Mesendoderm (in vitro differentiated cells): ENCODE results near the gene CCBE1.

Experiments used
- DNase-seq: peaks from one replicate; pipeline ENCODE4 v3.0.0; 2013
- H2AK5ac ChIP-seq: 2 replicates; pipeline ENCODE4 v1.6.1; 2013; ENCODE audit warnings: low read length, inconsistent platforms
- H2BK120ac ChIP-seq: 2 replicates; pipeline ENCODE4 v1.6.1; 2013; ENCODE audit warnings: low read depth, mild to moderate bottlenecking, low read length, moderate library complexity, mixed read lengths
- H2BK15ac ChIP-seq: replicated peaks from 2 replicates; pipeline ENCODE4 v1.6.1; 2013; ENCODE audit warnings: low read depth, mild to moderate bottlenecking, moderate library complexity
- H2BK5ac ChIP-seq: 2 replicates; pipeline ENCODE4 v1.6.1; 2013; ENCODE audit warnings: low read length, inconsistent platforms
- H3K18ac ChIP-seq: 2 replicates; pipeline ENCODE4 v1.6.1; 2013; ENCODE audit warnings: mild to moderate bottlenecking, low read length, mixed read lengths
- H3K23ac ChIP-seq: one replicate; pipeline ENCODE4 v1.6.1; 2013; ENCODE audit warnings: low read length
- H3K27ac ChIP-seq: 2 replicates; pipeline ENCODE4 v1.5.1; 2013; ENCODE audit warnings: low read depth, mild to moderate bottlenecking, inconsistent platforms, low read length, moderate library complexity
- H3K27me3 ChIP-seq: 2 replicates; pipeline ENCODE4 v1.6.1; 2013; ENCODE audit warnings: low read length, control low read depth, mild to moderate bottlenecking, inconsistent platforms; ENCODE audit not compliant: insufficient read depth, poor library complexity
- H3K36me3 ChIP-seq: 2 replicates; pipeline ENCODE4 v1.6.1; 2013; ENCODE audit warnings: low read length, inconsistent platforms; ENCODE audit not compliant: control insufficient read depth, insufficient read depth
- H3K4ac ChIP-seq: one replicate; pipeline ENCODE4 v1.6.1; 2013; ENCODE audit warnings: low read depth, mild to moderate bottlenecking, low read length, moderate library complexity
- H3K4me1 ChIP-seq: 2 replicates; pipeline ENCODE4 v1.6.1; 2013; ENCODE audit warnings: low read depth, low read length, inconsistent platforms; ENCODE audit not compliant: control insufficient read depth
- H3K4me2 ChIP-seq: 2 replicates; pipeline ENCODE4 v1.6.1; 2013; ENCODE audit warnings: low read length
- H3K4me3 ChIP-seq: 2 replicates; pipeline ENCODE4 v1.5.1; 2013; ENCODE audit warnings: mild to moderate bottlenecking, low read length
- H3K56ac ChIP-seq: one replicate; pipeline ENCODE4 v1.6.1; 2013; ENCODE audit warnings: low read length
- H3K79me1 ChIP-seq: 2 replicates; pipeline ENCODE4 v1.6.1; 2013; ENCODE audit warnings: low read length, inconsistent platforms
- H3K79me2 ChIP-seq: 2 replicates; pipeline ENCODE4 v1.6.1; 2013; ENCODE audit warnings: mild to moderate bottlenecking, low read length; ENCODE audit not compliant: control insufficient read depth, insufficient read depth
- H3K9ac ChIP-seq: 2 replicates; pipeline ENCODE4 v1.6.1; 2013; ENCODE audit warnings: low read length, inconsistent platforms
- H4K5ac ChIP-seq: one replicate; pipeline ENCODE4 v1.6.1; 2013; ENCODE audit warnings: low read length
- H4K8ac ChIP-seq: one replicate; pipeline ENCODE4 v1.6.1; 2013; ENCODE audit warnings: low read depth, mild to moderate bottlenecking, control low read depth, low read length, moderate library complexity
- WGBS: extraction: QIAGEN DNeasy Blood & Tissue Kit; methylation state at CpG from one replicate; pipeline ENCODE4 v1.1.7; 2013; ENCODE audit warnings: low lambda C conversion rate, missing lambda C conversion rate; ENCODE audit not compliant: insufficient coverage; ENCODE audit errors: extremely low coverage; 5-methylcytosine and 5-hydroxymethylcytosine counted together

Gene CCBE1

DNA sequence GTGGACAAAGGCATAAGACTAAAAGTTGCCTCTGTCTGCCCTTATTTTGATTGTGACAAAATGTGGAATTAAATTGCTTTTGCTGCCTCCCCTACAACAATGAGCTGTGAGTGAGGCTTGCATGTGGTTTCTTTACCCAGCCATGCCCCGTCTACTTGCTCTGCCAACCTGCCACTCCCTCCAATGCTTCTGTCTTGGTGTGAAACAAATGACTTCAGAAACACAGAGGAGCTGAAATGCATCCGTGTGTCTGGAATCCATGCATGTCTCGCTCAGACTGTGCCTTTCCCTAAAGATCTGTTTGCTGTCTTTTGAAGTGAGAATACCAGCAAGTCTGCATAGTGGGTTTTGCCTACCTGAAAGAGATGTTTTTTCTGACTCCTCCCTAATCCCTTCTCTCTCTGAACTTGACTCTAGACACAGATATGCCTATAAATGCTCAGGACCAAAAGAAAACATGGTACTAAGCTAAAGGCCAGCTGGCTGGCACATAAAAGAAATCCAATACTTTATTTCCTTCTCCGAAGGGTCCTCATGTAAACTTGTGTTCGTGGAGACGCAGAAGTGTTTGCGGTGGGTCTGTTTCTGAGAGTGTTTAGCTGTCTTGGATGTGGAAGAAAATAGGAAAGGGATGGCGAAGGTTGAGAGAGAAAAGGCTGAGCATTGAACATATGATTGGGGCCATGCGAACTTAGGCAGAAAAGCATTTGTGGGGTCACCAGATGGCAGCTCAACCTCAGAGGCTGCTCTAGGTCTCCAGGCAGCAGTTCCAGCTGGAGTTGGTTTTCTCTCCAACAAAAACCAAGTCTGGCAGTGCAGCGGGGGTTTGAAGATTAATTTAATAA, 120.5 kb downstream of the CCBE1 start:
- Histone ChIP-seq H3K4me2 (no peak overlapping the region), H3K4me1 (no peaks in the 10 kb centered on the region), H2AK5ac (no peak overlapping the region), H4K5ac (no peak overlapping the region), H3K27me3 (no peaks in the 10 kb centered on the region), H2BK15ac (no peak overlapping the region), H3K4ac (no peak overlapping the region), H3K4me3 (no peak overlapping the region), H2BK5ac (no peak overlapping the region), H3K79me2 (no peaks in the 10 kb centered on the region), H2BK120ac (no peak overlapping the region), H3K56ac (no peak overlapping the region), H3K36me3 (no peaks in the 10 kb centered on the region), H4K8ac (no peak overlapping the region), H3K18ac (no peak overlapping the region), H3K9ac (no peak overlapping the region), H3K27ac (no peak overlapping the region), H3K79me1 (no peaks in the 10 kb centered on the region), H3K23ac (no peak overlapping the region)
- DNase-seq: no peak
- WGBS: no CpG with 5 or more reads among the region's 10 CpGs

DNA sequence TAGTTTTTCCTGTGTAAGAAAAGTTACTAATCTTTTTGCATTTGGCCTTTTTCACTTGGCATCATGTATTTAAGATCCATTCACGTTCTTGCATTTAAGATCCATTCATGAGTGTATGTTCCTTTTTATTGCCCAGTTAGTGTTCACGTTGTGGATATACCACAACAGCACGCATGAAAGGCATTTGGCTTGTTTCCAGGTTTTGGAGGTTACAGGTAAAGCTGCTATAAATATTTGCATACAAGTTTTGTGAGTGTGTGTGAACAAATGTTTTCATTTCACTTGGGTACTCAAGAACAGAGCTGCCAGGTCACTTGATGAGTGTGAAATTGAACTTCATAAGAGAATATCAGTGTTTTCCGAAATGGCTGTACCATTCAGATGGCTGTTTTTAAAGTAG, 121.2 kb downstream of the CCBE1 start:
- Histone ChIP-seq H3K79me2 (no peaks in the 10 kb centered on the region), H4K5ac (no peak overlapping the region), H2BK5ac (no peak overlapping the region), H3K9ac (no peak overlapping the region), H3K4me3 (no peak overlapping the region), H3K4ac (no peak overlapping the region), H3K79me1 (no peaks in the 10 kb centered on the region), H3K18ac (no peak overlapping the region), H2BK120ac (no peak overlapping the region), H3K27ac (no peak overlapping the region), H2AK5ac (no peak overlapping the region), H3K56ac (no peak overlapping the region), H3K4me2 (no peak overlapping the region), H3K36me3 (no peaks in the 10 kb centered on the region), H4K8ac (no peak overlapping the region), H3K27me3 (no peaks in the 10 kb centered on the region), H3K23ac (no peak overlapping the region), H2BK15ac (no peak overlapping the region), H3K4me1 (no peaks in the 10 kb centered on the region)
- WGBS: no CpG with 5 or more reads among the region's 4 CpGs
- DNase-seq: no peak

DNA sequence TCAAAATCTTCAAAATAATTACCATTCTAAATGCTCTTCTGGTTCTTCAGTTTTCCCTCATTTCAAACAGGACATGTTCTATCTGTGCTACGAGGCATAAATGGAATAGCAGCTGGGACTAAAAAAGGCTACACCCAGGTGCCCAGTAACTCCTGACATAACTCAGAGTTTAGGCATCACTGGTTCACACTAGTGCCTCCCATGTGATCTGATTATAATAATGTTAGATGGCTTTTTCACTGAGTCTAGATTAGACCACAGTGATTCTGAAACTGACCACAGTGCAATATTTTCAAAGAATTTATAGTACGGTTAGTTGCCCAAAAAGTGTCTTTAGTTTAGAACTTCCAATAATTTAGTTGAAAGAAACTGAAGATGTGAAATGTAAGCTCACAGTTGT, 123.3 kb downstream of the CCBE1 start:
- Histone ChIP-seq H3K79me2 (no peaks in the 10 kb centered on the region), H3K4me2 (no peak overlapping the region), H3K9ac (no peak overlapping the region), H2BK5ac (no peak overlapping the region), H4K5ac (no peak overlapping the region), H2BK120ac (no peak overlapping the region), H3K4ac (no peak overlapping the region), H3K23ac (no peak overlapping the region), H4K8ac (no peak overlapping the region), H2AK5ac (no peak overlapping the region), H3K4me3 (no peak overlapping the region), H3K27ac (no peak overlapping the region), H3K36me3 (no peaks in the 10 kb centered on the region), H3K4me1 (no peaks in the 10 kb centered on the region), H3K18ac (no peak overlapping the region), H3K27me3 (no peaks in the 10 kb centered on the region), H3K79me1 (no peaks in the 10 kb centered on the region), H2BK15ac (no peak overlapping the region), H3K56ac (no peak overlapping the region)
- WGBS: no CpG with 5 or more reads among the region's 2 CpGs
- DNase-seq: no peak

DNA sequence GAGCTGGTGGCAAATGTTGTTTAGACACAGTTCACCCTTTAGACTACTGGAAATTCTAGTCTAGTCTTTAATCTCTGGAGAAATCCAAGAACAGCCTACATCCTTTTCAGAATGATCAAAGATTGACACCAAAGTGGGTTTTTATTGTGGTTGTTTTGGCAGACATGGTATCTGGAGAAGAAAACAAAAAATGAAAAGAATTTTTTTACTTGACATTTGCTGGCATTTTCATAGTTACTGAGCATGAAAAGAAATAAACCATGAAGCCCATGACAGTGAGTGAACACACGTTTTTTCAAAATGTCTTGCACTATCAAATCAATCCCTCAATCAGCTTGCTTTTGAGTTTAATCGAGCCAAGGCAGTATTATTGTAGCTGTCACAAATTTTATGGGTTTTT, 125.3 kb downstream of the CCBE1 start:
- H3K9ac ChIP-seq: no peak overlapping the region
- no peak overlapping the region for H4K5ac ChIP-seq
- WGBS: no CpG with 5 or more reads among the region's 2 CpGs
- no peak overlapping the region for H3K18ac ChIP-seq
- no peak overlapping the region for H3K4me2 ChIP-seq
- H3K4me1 ChIP-seq: no peaks in the 10 kb centered on the region
- DNase-seq: no peak
- no peak overlapping the region for H3K27ac ChIP-seq
- no peak overlapping the region for H2AK5ac ChIP-seq
- no peaks in the 10 kb centered on the region for H3K36me3 ChIP-seq
- no peak overlapping the region for H3K4me3 ChIP-seq
- H3K79me2 ChIP-seq: no peaks in the 10 kb centered on the region
- H2BK15ac ChIP-seq: no peak overlapping the region
- H3K23ac ChIP-seq: no peak overlapping the region
- no peak overlapping the region for H2BK5ac ChIP-seq
- H2BK120ac ChIP-seq: no peak overlapping the region
- H3K79me1 ChIP-seq: no peaks in the 10 kb centered on the region
- no peak overlapping the region for H3K4ac ChIP-seq
- no peak overlapping the region for H4K8ac ChIP-seq
- no peaks in the 10 kb centered on the region for H3K27me3 ChIP-seq
- no peak overlapping the region for H3K56ac ChIP-seq

DNA sequence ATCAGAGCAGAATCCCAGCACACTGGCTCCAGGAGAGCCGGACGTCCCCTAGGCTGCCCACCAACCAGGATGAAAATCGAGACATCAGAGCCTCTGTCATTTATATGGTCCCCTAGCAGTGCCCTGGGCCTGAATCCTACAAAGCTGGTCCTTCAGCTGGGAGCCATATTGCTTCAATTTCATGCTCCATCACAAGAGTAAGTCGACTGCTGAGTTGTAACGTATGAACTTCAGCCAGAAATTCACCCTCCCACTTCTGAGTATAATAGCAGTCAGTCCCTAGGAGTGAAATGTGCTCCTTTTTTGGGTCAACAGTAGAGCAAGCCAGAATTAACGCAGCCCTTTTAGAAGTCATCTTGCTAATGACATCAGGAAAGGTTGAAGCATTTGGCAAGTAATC, 126.4 kb downstream of the CCBE1 start:
- H3K27me3 ChIP-seq: no peaks in the 10 kb centered on the region
- no peak overlapping the region for H3K4ac ChIP-seq
- H3K56ac ChIP-seq: no peak overlapping the region
- H3K4me1 ChIP-seq: no peaks in the 10 kb centered on the region
- H3K36me3 ChIP-seq: no peaks in the 10 kb centered on the region
- H3K4me2 ChIP-seq: no peak overlapping the region
- WGBS: no CpG with 5 or more reads among the region's 6 CpGs
- no peak overlapping the region for H3K23ac ChIP-seq
- H2AK5ac ChIP-seq: no peak overlapping the region
- no peak overlapping the region for H2BK5ac ChIP-seq
- no peak overlapping the region for H2BK15ac ChIP-seq
- H3K4me3 ChIP-seq: no peak overlapping the region
- no peak overlapping the region for H2BK120ac ChIP-seq
- no peak overlapping the region for H4K5ac ChIP-seq
- H3K27ac ChIP-seq: no peak overlapping the region
- H3K18ac ChIP-seq: no peak overlapping the region
- H3K9ac ChIP-seq: no peak overlapping the region
- DNase-seq: no peak
- H3K79me2 ChIP-seq: no peaks in the 10 kb centered on the region
- no peaks in the 10 kb centered on the region for H3K79me1 ChIP-seq
- no peak overlapping the region for H4K8ac ChIP-seq
